SU-DHL-6 (cell line): ENCODE data around the gene SCLT1.

Experiments
- H2AFZ ChIP-seq: fragments of 200-600 bp; sonication (generic); 2 replicates; pipeline ENCODE4 v1.6.1; 2014; ENCODE audit warnings: low read depth, mild to moderate bottlenecking, moderate library complexity, mixed read lengths, antibody characterized with exemption, low read length; ENCODE audit not compliant: severe bottlenecking
- H3F3A ChIP-seq: fragments of 200-600 bp; shearing (Covaris generic); 2 replicates; pipeline ENCODE4 v1.6.0; 2016; ENCODE audit warnings: antibody characterized with exemption, mild to moderate bottlenecking; ENCODE audit not compliant: insufficient read depth
- H3K27ac ChIP-seq: fragments of 200-600 bp; sonication (generic); 2 replicates; pipeline ENCODE4 v1.5.1; 2016; ENCODE audit warnings: low read depth, mild to moderate bottlenecking, low read length, moderate library complexity, mixed read lengths
- H3K27me3 ChIP-seq: fragments of 200-600 bp; sonication (generic), shearing (Covaris generic); 2 replicates; pipeline ENCODE4 v1.6.0; 2014; ENCODE audit warnings: mild to moderate bottlenecking, low read length
- H3K36me3 ChIP-seq: fragments of 200-600 bp; sonication (generic); 2 replicates; pipeline ENCODE4 v1.6.1; 2014; ENCODE audit warnings: mild to moderate bottlenecking, low read length, mixed read lengths
- H3K4me2 ChIP-seq: fragments of 300-600, 200-600 bp; shearing (Covaris generic), sonication (generic); 2 replicates; pipeline ENCODE4 v1.6.0; 2014; ENCODE audit warnings: low read length, low read depth, mild to moderate bottlenecking; ENCODE audit not compliant: poor library complexity, severe bottlenecking
- H3K4me3 ChIP-seq: fragments of 200-600 bp; sonication (generic); 2 replicates; pipeline ENCODE4 v1.5.1; 2014; ENCODE audit warnings: antibody characterized with exemption, low read length, mild to moderate bottlenecking, mixed read lengths; ENCODE audit not compliant: insufficient read depth, poor library complexity, severe bottlenecking
- H3K79me2 ChIP-seq: fragments of 200-600 bp; sonication (generic); 2 replicates; pipeline ENCODE4 v1.6.1; 2014; ENCODE audit warnings: mild to moderate bottlenecking, low read length, moderate library complexity; ENCODE audit not compliant: insufficient read depth
- H3K9ac ChIP-seq: fragments of 200-600 bp; sonication (generic); 2 replicates; pipeline ENCODE4 v1.7.0; 2014; ENCODE audit warnings: mild to moderate bottlenecking, low read length
- H3K9me2 ChIP-seq: fragments of 200-600 bp; sonication (generic); replicated peaks from 2 replicates; pipeline ENCODE4 v1.6.1; 2014; ENCODE audit warnings: low read length; ENCODE audit not compliant: insufficient read depth
- H3K9me3 ChIP-seq: fragments of 200-600 bp; sonication (generic); 2 replicates; pipeline ENCODE4 v1.6.1; 2014; ENCODE audit warnings: low read length, mixed read lengths; ENCODE audit not compliant: insufficient read depth
- H4K20me1 ChIP-seq: fragments of 200-600 bp; sonication (generic); 2 replicates; pipeline ENCODE4 v1.6.1; 2014; ENCODE audit warnings: low read depth, mild to moderate bottlenecking, antibody characterized with exemption, low read length, moderate library complexity, mixed read lengths
- EZH2phosphoT487 ChIP-seq: fragments of 200-600 bp; sonication (generic), shearing (Covaris generic); conservative IDR thresholded peaks from 2 replicates; pipeline ENCODE4 v1.6.1; 2018; ENCODE audit warnings: mild to moderate bottlenecking, antibody characterized with exemption, low read length, moderate library complexity, mixed read lengths
- TF ChIP-seq, protein P1 (sequence below): fragments of 200-600 bp; sonication (generic); IDR thresholded peaks from one replicate; pipeline ENCODE4 v1.5.1; 2017; ENCODE audit warnings: antibody characterized with exemption, mild to moderate bottlenecking, low read length, moderate library complexity; ENCODE audit not compliant: insufficient read depth, poor library complexity, severe bottlenecking

SCLT1 gene

DNA sequence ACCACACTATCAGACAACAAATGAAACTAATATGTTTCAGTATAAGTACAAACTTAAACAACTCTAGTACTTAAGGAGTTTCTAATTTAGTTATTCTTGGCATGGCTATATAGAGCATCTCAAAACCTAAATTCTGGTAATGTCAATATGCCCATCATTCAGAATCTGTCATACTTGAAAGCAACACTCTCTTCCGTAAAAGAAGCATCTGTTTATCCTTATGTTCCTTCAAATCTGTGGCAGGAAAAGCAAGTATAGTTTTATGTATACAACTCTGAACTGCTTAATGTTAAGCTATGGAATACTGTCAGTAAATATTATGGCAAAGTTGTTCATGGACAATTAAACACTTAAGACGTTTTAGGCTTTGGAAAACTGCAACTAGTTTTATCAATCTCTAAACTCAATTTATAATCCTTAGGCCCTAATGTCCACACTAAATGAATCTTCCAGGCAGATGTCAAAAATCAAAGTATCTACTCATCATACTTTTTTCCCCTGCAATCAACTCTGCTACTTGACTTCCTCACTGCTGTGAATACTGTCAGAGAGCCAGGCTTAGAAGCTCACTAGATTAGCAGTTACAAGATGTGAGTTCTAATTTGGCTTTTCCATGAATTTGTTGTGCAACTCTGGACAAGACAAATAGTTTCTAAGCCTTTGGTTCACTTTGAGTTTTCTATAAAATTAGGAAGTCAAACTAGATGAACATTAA, 109.4 kb downstream of the SCLT1 start:
- Histone ChIP-seq H3K4me3 (no peak overlapping the region), H3K4me2 (no peak overlapping the region), H3K9me3 (no peaks in the 10 kb centered on the region), H4K20me1 (no peaks in the 10 kb centered on the region), H3K27ac (no peak overlapping the region), H3K9ac (no peak overlapping the region), H3K9me2 (no peaks in the 10 kb centered on the region), H3K79me2 (no peaks in the 10 kb centered on the region), H3K36me3 (no peaks in the 10 kb centered on the region; the same call in 1 of the 2 replicates), H3F3A (no peaks in the 10 kb centered on the region), H3K27me3 (no peaks in the 10 kb centered on the region), H2AFZ (no peak overlapping the region)
- no peak for TF ChIP-seq EZH2phosphoT487
- TF ChIP-seq, protein P1, sequence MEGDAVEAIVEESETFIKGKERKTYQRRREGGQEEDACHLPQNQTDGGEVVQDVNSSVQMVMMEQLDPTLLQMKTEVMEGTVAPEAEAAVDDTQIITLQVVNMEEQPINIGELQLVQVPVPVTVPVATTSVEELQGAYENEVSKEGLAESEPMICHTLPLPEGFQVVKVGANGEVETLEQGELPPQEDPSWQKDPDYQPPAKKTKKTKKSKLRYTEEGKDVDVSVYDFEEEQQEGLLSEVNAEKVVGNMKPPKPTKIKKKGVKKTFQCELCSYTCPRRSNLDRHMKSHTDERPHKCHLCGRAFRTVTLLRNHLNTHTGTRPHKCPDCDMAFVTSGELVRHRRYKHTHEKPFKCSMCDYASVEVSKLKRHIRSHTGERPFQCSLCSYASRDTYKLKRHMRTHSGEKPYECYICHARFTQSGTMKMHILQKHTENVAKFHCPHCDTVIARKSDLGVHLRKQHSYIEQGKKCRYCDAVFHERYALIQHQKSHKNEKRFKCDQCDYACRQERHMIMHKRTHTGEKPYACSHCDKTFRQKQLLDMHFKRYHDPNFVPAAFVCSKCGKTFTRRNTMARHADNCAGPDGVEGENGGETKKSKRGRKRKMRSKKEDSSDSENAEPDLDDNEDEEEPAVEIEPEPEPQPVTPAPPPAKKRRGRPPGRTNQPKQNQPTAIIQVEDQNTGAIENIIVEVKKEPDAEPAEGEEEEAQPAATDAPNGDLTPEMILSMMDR, result no peak

DNA sequence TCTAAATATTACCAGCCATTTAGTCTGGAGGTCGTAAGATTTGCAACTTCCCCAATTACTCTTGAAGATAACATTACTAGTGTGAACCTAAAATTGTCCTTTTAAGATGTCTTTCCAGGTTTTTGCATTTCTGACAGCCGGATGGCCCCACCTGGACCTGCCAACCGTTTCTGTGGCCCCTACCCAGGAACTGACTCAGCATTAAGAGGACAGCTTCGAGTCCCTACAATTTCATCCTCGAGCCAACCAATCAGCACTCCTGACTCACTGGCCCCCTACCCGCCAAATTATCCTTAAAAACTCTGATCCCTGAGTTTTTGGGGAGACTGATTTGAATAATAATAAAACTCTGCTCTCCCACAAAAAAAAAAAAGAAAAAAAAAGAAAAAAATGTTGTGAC, 112.0 kb downstream of the SCLT1 start:
- no peaks in the 10 kb centered on the region for H3K27me3 ChIP-seq
- H3K9me3 ChIP-seq, result no peaks in the 10 kb centered on the region
- no peaks in the 10 kb centered on the region for H3K36me3 ChIP-seq
- no peak overlapping the region for H3K9ac ChIP-seq
- H3K4me2 ChIP-seq, result no peak overlapping the region
- H3K27ac ChIP-seq, result no peak overlapping the region
- no peaks in the 10 kb centered on the region for H3K9me2 ChIP-seq
- H3K79me2 ChIP-seq, result no peaks in the 10 kb centered on the region
- TF ChIP-seq, protein P1, result no peak
- no peak for TF ChIP-seq EZH2phosphoT487
- H3F3A ChIP-seq, result no peaks in the 10 kb centered on the region
- no peak overlapping the region for H3K4me3 ChIP-seq
- no peaks in the 10 kb centered on the region for H4K20me1 ChIP-seq
- no peak overlapping the region for H2AFZ ChIP-seq

DNA sequence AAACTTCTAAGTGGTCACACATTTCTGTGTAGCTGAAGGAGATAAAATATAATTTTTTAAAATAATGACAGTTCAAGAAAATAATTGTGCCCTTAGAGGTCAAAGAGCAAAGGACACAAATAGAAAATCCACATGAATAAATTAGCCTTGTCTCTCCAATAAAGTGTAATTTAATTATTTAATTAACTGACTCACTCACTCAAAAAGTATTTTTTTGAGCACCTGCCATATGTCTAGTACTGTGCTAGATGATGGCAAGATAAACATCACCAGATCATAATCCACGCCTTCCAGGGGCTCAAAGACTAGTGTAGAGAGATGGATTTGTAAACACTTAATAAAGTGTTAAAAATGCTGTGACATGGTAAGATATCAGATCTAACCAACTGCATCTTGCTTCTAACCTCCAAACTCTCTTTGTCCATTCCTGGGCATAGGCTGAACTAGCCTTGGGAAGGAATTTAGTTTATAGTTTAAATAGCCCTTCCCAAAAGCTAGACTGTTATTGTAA, 112.5 kb downstream of the SCLT1 start:
- no peaks in the 10 kb centered on the region for H3K36me3 ChIP-seq
- no peaks in the 10 kb centered on the region for H3K9me2 ChIP-seq
- H3K4me3 ChIP-seq, result no peak overlapping the region
- H3K9ac ChIP-seq, result no peak overlapping the region
- no peaks in the 10 kb centered on the region for H3K27me3 ChIP-seq
- no peak overlapping the region for H3K4me2 ChIP-seq
- H3F3A ChIP-seq, result no peaks in the 10 kb centered on the region
- no peaks in the 10 kb centered on the region for H3K79me2 ChIP-seq
- TF ChIP-seq, protein P1, result no peak
- no peaks in the 10 kb centered on the region for H3K9me3 ChIP-seq
- no peaks in the 10 kb centered on the region for H4K20me1 ChIP-seq
- H3K27ac ChIP-seq, result no peak overlapping the region
- no peak overlapping the region for H2AFZ ChIP-seq
